Measurements from ENCODE around the gene SLC48A1. TPM values are rescaled to one million over a fixed set of nuclear protein-coding genes. Genes with fewer than 3 reads are reported as not detected.

The SLC48A1 gene
- total and polyA plus RNA-seq, 10 of the 15 experiments (the other 5 are each of a cell fraction or from before 2014, with no cell fraction given): 1.1 to 4.9 (median 1.9) TPM

GRCh38 chr12:47812797-47813510, 39.9 kb downstream of the SLC48A1 start (continued):
- TF ChIP-seq, protein P1, sequence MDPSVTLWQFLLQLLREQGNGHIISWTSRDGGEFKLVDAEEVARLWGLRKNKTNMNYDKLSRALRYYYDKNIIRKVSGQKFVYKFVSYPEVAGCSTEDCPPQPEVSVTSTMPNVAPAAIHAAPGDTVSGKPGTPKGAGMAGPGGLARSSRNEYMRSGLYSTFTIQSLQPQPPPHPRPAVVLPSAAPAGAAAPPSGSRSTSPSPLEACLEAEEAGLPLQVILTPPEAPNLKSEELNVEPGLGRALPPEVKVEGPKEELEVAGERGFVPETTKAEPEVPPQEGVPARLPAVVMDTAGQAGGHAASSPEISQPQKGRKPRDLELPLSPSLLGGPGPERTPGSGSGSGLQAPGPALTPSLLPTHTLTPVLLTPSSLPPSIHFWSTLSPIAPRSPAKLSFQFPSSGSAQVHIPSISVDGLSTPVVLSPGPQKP (IDR thresholded peaks at IDR 0.05; ENCODE audit: low read depth, low read length): no peak
- TF ChIP-seq CBX3 (IDR thresholded peaks at IDR 0.05; ENCODE audit: borderline replicate concordance, low read depth) (no peak), ZNF274 (IDR thresholded peaks at IDR 0.05; ENCODE audit: insufficient read depth, insufficient read length) (no peak), USF2 (IDR thresholded peaks at IDR 0.05; ENCODE audit: borderline replicate concordance, low read depth, low read length) (no peak), CEBPZ (IDR thresholded peaks at IDR 0.05; ENCODE audit: low read depth, low read length) (no peak), KDM1A (IDR thresholded peaks at IDR 0.05; ENCODE audit: borderline replicate concordance) (no peak), NFYA (IDR thresholded peaks at IDR 0.05; ENCODE audit: borderline replicate concordance, low read depth, low read length) (no peak), GATAD2B (conservative IDR thresholded peaks at IDR 0.05; ENCODE audit: low read depth) (peak; percentile 29; the same call in 1 of the 2 replicates), ZSCAN29 (IDR thresholded peaks at IDR 0.05) (no peak), STAT3 (IDR thresholded peaks at IDR 0.05; ENCODE audit: low read depth, low read length) (no peak), SREBF2 (IDR thresholded peaks at IDR 0.05; ENCODE audit: low read length) (no peak), RB1 (IDR thresholded peaks at IDR 0.05; ENCODE audit: borderline replicate concordance) (no peak), STAT1 (conservative IDR thresholded peaks at IDR 0.05) (no peak), NR2C1 (IDR thresholded peaks at IDR 0.05) (no peak), IRF4 (IDR thresholded peaks at IDR 0.05; ENCODE audit: low read depth, low read length) (peak; percentile 48; the same call in 1 of the 2 replicates), MYB (IDR thresholded peaks at IDR 0.05; ENCODE audit: borderline replicate concordance, low read depth, low read length) (no peak), ASH2L (IDR thresholded peaks at IDR 0.05; ENCODE audit: borderline replicate concordance, low read depth) (peak; percentile 50; the same call in 1 of the 2 replicates), ATF7 (IDR thresholded peaks at IDR 0.05; ENCODE audit: low read depth) (0 out of 2 replicates have a peak, but pooled peaks have one; percentile 35)
- TF ChIP-seq, protein P2, sequence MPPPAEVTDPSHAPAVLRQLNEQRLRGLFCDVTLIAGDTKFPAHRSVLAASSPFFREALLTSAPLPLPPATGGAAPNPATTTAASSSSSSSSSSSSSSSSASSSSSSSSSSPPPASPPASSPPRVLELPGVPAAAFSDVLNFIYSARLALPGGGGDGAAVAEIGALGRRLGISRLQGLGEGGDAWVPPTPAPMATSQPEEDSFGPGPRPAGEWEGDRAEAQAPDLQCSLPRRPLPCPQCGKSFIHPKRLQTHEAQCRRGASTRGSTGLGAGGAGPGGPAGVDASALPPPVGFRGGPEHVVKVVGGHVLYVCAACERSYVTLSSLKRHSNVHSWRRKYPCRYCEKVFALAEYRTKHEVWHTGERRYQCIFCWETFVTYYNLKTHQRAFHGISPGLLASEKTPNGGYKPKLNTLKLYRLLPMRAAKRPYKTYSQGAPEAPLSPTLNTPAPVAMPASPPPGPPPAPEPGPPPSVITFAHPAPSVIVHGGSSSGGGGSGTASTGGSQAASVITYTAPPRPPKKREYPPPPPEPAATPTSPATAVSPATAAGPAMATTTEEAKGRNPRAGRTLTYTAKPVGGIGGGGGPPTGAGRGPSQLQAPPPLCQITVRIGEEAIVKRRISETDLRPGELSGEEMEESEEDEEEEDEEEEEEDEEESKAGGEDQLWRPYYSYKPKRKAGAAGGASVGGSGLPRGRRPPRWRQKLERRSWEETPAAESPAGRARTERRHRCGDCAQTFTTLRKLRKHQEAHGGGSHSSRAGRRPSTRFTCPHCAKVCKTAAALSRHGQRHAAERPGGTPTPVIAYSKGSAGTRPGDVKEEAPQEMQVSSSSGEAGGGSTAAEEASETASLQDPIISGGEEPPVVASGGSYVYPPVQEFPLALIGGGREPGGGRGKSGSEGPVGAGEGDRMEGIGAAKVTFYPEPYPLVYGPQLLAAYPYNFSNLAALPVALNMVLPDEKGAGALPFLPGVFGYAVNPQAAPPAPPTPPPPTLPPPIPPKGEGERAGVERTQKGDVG (CRISPR knock-in tag; IDR thresholded peaks at IDR 0.05): no peak
- TF ChIP-seq, protein P3, sequence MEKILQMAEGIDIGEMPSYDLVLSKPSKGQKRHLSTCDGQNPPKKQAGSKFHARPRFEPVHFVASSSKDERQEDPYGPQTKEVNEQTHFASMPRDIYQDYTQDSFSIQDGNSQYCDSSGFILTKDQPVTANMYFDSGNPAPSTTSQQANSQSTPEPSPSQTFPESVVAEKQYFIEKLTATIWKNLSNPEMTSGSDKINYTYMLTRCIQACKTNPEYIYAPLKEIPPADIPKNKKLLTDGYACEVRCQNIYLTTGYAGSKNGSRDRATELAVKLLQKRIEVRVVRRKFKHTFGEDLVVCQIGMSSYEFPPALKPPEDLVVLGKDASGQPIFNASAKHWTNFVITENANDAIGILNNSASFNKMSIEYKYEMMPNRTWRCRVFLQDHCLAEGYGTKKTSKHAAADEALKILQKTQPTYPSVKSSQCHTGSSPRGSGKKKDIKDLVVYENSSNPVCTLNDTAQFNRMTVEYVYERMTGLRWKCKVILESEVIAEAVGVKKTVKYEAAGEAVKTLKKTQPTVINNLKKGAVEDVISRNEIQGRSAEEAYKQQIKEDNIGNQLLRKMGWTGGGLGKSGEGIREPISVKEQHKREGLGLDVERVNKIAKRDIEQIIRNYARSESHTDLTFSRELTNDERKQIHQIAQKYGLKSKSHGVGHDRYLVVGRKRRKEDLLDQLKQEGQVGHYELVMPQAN (conservative IDR thresholded peaks at IDR 0.05): no peak
